NCI-H446 treated with DMSO at 0.1 percent for 48 hours (cell line): ENCODE results near the gene KIAA0319L.
A peak's percentile ranks its signal among the peaks of the same experiment; 100 is the strongest.

Experiments
- DNase-seq: peaks from one replicate; lab custom pipeline; 2025; lab: John Stamatoyannopoulos, UW

KIAA0319L gene

DNA sequence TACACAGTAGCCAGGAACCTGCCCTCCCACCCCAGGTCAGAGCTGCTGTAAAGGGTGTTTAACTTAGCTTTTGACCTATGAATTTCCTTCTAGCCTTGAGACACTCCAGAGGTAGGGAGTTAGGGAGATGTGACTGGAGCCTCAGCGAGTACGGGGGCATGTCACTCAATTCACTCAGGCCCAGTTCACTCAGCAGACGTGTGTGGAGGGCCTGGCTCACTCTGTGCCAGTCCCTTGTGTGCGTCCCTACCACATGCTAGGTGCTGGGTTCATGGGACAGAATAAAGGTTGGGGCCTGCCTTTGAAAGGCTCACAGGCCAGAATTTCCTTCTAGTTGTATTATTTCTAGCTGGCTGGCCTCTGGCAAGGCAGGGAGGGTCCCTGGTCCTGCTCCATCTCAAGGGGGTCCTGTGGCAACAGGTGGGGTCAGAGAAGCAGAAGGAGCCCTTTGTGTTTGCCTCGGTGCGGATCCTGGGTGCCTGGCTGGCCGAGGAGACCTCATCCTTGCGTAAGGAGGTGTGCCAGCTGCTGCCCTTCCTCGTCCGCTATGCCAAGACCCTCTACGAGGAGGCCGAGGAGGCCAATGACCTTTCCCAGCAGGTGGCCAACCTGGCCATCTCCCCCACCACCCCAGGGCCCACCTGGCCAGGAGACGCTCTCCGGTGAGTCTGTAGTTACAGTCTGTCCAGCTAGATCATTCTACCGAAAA lies 4.9 kb upstream of the KIAA0319L start:
- no peak for DNase-seq

DNA sequence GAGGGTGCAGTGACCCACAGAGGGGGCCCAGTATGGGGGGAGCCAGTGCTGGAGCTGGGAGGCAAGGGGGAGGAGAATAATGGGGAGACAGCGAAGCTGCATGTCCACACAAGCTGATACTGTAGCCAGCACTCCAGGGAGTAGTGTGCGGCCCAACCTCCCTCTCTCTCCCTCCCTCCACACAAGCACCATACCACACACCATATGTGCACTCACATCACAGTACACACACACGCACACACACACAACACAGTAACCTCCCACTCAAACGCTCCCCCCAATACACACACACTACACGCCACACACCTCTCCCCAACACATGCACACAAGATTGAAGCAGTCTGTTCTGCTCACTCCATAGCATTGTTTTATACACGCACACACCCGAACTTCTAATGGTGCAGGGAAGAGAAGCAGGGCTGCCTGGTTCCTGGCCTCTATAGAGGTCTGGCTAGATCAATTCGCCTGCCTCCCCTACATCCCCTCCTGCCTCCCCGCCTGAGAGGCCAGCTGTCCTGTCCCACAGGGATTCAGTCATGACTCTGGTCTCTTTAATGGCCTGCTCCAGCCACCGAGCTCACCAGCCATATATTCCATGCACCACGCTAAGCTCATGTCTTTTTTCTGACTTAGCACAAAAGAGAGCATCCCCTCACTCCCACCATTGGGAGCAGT lies 4.2 kb upstream of the KIAA0319L start:
- DNase-seq = no peak

DNA sequence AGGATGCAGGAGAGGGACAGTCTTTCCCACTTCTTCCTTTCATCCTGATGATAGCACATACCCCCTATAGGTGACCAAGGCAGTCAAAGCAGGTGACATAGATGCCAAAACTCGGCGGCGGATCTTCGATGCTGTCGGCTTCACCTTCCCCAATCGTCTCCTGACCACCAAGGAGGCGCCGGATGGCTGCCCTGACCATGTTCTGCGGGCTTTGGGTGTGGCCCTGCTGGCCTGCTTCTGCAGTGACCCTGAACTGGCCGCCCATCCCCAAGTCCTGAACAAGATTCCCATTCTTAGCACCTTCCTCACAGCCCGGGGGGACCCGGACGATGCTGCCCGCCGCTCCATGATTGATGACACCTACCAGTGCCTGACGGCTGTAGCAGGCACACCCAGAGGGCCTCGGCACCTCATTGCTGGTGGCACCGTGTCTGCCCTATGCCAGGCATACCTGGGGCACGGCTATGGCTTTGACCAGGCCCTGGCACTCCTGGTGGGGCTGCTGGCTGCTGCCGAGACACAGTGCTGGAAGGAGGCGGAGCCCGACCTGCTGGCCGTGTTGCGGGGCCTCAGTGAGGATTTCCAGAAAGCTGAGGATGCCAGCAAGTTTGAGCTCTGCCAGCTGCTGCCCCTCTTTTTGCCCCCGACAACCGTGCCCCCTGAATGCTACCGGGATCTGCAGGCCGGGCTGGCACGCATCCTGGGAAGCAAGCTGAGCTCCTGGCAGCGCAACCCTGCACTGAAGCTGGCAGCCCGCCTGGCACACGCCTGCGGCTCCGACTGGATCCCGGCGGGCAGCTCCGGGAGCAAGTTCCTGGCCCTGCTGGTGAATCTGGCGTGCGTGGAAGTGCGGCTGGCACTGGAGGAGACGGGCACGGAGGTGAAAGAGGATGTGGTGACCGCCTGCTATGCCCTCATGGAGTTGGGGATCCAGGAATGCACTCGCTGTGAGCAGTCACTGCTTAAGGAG lies 3.3 kb upstream of the KIAA0319L start:
- DNase-seq = peak; percentile 56

DNA sequence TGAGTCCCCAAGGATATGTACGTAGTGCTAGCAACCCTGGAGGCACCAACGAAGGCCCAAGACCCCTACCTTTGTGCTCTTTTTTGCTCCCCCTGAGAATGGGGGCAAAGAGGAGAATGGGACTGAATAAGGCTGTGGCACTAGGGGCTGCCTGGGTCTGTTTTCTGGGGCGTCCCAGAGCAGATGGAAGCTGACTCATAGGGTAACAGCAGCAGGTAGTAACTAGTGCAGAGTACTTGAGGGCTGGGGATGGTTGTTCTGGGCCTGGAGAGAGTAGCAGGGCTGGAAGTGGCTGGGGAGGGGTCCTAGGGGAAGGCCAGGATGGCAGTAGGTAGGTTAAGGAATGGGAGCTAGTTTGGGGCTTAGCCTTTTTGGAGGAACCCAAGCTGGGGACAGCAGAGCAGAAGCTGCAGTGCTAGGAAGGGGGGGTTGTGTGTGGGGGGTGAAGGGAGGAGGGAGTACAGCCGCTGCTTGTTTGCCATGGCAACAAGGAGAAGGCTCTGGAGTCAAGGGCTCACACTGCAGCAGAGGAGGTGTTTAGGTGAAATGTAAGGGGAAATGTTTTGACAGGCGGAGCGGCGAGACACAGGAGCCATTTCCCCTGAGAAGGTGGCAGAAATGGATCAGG lies 2.2 kb upstream of the KIAA0319L start:
- no peak for DNase-seq

DNA sequence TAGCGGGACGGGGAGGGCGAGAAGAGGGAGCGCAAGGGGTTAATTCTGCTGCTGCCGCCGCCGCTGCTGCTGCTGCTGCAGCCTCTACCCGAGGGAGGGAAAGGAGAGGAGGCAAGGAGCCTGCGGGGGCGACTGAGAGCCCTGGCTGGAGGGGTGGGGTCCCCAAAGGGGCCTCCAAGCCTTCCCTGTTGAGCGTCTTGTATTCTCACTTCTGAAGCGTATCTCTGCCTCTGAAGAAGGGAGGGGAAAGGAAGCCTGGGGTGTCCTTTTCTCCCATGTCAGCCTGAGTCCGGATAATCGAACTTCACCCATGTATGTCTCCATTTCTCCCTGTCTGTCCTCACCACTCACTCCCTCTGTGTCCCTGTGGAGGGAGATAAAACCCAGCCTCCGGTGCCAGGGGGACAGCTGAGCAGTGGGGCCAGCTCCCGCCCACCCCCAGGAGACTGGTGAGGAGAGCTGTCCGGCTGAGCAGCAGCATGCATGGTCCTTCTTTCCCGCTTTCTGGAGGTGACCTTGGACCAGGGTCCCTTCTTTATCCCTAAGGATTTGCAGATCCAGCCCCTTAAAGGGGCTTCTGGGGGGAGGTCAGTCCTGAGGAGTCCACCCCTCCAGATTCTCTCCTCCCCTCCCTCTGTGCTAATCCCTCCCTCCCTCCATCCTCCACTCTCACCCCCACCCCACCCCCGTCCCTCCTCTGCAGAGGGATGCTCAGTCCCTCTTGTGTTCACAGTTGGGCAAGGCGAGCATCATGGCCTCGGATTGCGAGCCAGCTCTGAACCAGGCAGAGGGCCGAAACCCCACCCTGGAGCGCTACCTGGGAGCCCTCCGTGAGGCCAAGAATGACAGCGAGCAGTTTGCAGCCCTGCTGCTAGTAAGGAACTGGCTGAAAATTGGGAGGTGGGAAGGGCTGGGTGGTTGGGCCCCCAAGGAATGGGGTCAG lies 1.4 kb upstream of the KIAA0319L start:
- DNase-seq = no peak

DNA sequence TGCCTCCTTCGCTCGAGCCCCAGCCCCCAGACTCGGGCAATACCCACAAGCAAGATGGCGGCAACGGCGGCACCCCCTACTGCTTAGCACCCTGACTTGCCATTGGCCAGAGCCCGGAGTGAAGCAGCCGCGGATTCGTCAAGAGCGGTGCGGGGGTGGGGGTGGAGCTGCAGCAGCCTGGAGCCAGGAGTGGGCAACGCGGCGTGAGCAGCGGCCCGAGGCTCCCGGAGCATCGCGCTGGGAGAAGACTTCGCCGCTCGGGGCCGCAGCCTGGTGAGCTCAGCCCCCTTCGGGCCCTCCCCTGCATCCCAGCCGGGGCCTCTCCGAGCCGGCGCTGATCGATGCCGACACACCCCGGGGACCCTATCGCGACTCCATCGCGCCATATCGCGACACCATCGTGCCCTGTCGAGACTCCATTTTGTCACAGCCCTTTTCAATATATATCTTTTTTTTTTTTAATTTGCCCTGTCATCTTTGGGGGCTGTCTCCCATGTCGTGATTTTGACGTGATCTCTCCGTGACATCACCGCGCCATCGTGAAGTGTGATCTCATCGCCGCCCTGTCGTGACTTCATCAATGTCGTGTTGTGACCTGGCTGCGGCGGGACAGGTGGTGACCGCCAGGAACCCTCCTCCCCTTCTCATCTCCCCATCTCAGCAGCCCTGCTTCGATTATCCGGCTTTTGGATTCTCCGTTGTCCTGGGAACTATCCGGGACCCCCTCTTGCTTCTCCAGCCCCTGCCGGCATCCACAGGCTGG lies 589 bp upstream of the KIAA0319L start, which contains the start of gene NCDN:
Gene NCDN (plus strand): TSS at position 189 of the 763 bp plus-strand sequence. CDS start 392 bp downstream, at position 581.
- DNase-seq = peak; percentile 96

DNA sequence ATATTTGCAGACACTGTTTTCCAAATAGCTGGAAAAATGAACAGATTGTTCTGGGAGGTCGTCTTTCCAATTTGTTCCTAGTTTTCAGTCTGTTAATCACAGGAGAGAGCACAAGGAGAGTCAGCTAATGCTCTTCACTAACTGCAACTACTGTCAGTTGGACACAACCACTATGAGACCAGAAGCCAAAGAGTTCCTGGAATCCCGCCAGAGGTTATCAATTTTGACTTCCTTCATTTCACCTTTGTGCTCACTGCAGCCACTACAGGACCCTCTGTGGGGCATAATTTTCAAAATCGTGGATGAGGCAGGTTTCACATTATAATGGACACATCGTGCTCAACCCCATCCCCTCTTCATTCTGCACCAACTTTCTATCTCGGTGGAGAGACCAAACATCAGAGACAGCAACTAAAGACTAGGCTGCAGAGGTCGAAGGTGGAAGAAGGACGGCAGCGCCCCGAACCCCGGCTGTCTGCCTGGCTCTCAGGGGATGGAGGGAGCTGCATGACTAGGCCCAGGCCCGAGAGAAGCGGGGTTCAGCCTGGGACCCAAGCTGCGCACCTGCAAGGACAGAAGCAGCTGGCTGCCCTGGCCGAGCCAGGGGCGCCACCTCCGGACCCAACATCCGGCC lies 602 bp downstream of the KIAA0319L start:
- no peak for DNase-seq

DNA sequence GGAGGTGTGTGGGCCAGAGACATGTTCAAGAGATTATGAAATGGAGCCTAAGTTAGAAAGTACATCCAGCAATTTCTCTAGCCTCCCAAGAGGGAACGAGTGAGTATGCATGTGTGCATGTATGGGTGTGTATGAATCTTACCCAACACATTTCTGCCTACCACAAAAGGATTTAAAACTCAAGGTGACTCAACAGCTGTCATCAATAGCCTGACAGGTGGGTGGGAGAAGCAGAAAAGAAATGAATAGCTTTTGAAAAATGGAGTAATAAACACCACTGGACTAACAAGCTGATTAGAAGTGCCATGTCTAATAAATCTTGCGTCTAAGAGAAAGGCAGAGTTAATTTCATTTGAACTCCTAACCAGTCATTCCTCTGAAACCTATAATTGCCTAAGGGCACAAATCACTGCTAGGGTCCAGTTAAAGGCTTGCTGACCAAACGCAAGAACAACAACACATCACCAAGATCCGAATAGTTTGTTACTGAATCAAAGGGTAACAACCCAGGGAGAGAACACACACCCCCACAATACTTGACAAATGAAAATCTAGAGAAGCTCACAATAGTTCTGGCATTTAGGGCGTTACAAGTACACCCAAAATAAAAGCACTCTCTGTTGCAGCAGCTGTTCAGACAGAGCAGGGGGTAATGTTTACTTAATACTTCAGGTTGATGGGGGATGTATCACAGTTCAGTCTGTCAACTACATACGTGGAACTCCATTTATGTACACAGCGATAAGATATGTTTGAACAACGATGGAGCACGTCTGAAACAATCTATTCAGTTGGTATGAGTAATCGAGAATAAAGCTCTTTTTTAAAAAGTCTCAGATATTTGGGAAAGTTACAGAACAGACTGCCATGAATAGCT lies 1.4 kb downstream of the KIAA0319L start:
- DNase-seq = no peak

DNA sequence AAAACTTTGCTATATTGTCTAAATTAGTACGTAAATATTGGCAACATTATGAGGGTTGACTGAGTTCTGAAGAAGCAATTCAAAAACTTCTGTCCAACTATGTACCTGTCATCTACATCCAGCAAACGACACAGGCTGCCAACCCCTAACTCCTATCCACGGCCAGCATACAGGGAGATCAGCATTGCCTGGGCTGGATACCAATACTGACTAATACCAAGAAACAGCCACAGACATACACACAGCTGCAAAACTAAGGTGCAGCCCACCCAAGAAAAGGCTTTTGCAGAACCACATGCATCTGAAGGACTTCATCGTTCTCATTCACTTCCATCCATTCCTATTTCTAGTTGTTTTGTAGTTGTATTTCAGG lies 2.0 kb downstream of the KIAA0319L start:
- no peak for DNase-seq

DNA sequence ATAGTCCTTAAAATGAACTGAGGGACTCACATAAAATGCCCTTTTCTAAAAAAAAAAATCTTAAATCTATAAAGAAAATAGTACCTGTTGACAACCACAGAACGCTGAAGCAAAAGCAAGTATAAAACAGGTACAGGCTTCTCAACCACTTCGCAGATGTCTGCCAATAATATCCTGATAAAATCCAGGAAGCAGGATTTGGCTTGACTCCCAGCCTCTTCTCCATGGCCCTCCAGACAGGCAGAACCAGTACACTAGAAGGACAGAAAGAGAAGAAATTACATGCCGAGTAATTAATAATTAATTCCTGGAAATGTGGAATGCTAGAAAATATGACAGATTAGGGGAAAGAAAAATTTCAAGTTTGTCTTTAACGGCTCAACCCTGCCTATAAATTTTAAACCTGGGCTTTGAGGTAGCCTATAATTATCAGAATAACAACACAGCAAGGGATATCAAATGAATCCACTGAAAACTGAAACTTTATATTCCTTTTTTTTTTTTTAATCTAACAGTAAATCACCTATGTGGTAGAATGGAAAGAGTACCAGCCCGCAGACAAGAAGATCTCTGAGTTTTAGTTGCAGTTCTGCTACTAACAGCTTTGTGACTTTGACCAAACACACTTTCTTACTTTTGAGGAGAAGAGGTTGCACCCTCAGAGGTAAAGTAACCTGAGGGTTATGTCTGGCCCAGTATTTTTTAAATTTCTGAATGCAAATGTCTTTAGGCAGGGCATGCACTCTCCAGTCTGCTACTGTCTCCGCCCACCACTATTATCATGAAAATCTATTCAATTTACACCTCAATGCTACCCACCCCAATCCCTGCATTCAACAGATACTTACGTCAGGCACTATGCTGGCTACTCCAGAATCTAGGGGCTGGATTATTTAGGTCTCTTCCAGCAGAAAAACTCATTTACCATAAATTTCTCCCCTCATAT lies 2.7 kb downstream of the KIAA0319L start:
- DNase-seq = no peak

DNA sequence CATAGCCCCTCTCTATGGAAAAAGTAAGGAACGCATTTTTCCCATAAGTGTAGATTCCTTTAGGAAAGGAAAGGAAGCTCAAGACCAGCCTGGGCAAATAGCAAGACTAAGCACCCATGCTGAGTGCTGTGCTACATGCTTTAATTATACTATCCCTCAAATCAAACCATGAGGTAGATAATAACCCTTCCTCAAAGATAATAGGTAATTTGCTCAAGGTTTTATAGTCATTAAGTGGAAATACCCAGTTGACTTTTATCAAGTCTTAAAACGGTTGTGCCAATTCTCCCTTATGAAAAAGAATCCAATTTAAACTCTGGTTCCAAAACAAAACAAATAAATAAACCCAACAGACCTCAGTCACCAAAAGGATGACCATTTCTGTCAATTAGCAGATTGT lies 3.4 kb downstream of the KIAA0319L start:
- DNase-seq = no peak

DNA sequence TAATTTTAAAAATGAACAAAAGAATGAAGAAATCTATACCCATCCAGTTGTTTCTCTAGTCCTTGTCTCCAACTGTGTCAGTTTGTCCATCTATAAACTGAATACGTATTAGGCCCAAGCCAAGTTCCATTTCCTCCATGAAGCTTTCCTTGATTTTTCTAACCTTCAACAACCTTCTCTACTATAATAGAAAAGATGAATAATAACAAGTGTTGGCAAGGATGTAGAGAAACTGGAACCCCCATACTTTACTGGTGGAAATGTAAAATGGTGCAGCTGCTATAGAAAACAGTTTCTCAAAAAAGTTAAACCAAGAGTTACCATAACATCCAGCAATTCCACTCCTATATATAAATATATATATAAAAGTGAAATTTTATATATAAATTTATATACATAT lies 10.6 kb downstream of the KIAA0319L start:
- DNase-seq = no peak

DNA sequence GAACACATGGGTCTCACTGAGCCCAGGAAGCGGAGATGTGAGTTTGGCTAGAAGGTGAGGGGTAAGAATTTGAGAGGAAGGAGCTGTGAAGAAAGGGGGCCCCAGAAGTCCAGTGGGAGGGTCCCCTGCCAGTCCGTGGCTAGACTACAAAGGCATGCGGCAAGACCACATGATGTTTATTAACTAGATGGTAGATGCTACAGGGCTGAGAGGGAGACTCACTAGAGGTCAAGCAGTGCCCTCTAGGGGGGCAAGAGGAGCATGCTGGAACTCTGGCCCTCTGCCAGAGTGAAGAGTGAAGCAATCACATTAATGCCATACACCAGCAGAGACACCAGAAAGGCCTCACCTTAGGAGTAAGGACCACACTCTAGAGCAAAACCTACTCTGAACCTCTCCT lies 12.2 kb downstream of the KIAA0319L start:
- no peak for DNase-seq

DNA sequence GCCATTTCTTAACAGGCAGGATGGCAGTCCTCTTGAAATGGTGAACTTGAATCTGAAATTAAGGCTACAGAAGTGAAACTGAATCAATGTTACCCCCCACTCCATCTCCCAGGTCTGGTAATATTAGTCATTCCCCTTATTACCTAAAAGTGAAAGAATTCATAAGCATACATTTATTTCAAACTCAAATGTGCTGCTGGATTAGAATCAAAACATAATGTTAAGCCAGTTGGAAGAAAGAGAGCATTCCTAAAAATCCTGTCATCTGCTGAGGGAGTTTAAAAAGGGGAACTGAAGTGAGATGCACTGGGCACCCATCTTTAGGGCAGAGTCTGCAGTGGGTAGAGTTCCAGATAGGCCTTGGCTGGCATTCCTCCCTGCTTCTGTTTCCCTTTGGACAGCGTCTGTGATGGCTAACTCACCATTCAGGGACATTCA lies 17.4 kb downstream of the KIAA0319L start:
- peak; percentile 12 for DNase-seq

DNA sequence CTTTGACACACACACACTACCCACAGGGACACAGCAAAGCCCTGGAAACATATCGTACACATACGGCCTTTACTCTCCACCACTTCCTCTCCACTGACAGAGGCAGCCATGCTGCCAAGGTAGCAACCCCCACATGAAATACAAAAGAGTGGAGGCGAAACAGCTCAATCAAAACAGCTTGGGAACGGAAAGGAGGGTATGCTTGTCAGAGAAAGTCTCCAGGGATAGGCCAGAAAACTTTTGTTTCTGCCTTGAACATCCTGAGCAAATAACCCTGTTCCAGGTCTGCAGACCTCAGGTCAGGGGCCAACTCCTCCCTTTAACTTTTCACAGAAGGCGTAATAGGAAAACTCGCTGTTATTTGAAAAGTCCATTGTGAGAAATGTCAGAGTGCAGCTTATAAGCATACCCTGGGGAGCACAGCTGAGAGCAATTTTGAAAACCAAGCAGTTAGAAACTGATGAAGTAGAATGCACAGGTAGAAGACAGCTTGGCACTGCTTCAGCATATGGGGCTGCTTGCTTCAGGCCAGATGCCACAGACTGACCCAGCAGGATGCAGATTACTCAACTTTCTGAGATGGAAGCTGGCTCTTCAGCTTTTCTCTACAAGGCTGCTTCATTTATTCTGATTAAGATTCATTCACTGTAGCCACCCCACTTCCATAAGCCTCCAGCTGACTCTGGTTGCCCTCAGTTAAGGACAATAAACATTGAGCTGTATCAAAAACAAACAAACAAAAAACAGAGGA lies 18.0 kb downstream of the KIAA0319L start:
- no peak for DNase-seq

DNA sequence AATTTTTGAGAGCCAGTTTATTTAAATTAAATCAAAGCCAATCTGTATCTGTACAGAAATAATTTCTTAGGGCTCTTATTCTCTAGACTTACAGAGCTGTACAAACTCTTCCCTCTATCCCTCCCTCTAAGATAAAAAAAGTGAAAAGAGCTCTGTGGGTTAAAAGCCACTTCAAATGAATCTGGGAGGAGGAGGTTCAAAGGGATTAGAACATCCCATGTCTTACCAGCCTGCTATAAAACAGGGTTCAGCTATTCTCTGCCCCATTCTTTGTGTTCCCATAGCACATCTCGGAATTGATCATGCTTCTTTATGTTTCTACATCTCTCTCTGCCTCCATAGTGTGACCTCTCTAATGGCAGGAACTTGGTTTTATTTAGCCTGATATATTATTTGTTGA lies 19.4 kb downstream of the KIAA0319L start:
- DNase-seq = no peak
